Renal cortex interstitium (tissue), 11 donors: Measurements from ENCODE around the gene ROBO1. TPM values are rescaled to one million over a fixed set of nuclear protein-coding genes. Genes with fewer than 3 reads are reported as not detected.

Experiments
- DNase-seq, 11 donors: peaks; one replicate each; pipeline ENCODE4 v3.0.0-alpha.2; 2013; ENCODE audit warnings: low read depth in 9 of 11, low spot score in 4 of 11; ENCODE audit errors: extremely low read depth in 1 of 11
- polyA plus RNA-seq, 3 donors: library from polyadenylated mRNA; unstranded; fragments of 120-200 nt; gene quantifications; one replicate each; pipeline ENCODE4 v1.2.1, GENCODE V29; 2013; ENCODE audit not compliant: insufficient read length in 3 of 3

The ROBO1 gene
- polyA plus RNA-seq, 3 donors, result 106 to 124 (median 118) TPM

- no peak for DNase-seq
Measured at GRCh38 chr3:78927759-78928158, 840.0 kb downstream of the ROBO1 start.

DNA sequence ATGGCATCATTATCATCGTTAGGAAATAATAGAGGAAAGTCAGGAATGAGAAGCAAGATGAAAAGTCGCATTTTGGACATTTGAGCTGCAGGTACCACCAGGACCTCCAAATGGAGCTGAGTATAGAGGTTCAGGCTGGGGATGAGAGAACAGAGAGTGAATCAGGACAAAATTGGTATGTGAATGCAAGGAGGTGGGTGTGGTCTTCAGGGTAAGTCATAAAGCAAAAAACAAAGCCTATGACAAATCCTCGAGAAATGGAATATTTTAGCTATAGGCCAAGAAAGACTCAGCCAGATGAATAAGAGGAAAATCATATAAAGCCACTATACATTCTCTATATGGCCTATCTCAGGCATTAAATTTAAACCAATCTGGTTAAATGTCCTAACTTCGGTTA lies 841.3 kb downstream of the ROBO1 start:
- DNase-seq, result no peak

- no peak for DNase-seq
Measured at GRCh38 chr3:78924711-78925110, 843.1 kb downstream of the ROBO1 start.

- no peak for DNase-seq
Measured at GRCh38 chr3:78919021-78919755, 848.6 kb downstream of the ROBO1 start.

GRCh38 chr3:78918361-78919020 lies 849.3 kb downstream of the ROBO1 start:
- DNase-seq, result no peak

DNA sequence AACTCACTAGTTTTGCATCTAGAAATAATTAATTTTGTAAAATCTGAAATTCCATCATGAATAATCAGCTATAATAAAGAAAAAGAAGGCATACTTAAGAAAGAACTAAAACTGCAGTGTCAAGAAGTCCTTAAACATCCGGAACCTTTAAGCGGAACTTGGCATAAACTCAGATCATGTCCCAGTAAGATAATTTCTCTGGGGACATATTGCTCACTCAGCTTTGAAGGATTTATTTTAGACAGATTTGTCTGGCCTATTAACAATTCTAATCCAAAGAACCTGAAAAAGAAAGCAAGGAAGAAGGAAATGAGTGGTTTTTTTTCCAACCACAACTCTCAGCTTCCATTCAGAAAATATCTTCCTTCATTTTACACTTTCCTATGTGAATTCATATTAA lies 850.3 kb downstream of the ROBO1 start:
- DNase-seq, result no peak

DNA sequence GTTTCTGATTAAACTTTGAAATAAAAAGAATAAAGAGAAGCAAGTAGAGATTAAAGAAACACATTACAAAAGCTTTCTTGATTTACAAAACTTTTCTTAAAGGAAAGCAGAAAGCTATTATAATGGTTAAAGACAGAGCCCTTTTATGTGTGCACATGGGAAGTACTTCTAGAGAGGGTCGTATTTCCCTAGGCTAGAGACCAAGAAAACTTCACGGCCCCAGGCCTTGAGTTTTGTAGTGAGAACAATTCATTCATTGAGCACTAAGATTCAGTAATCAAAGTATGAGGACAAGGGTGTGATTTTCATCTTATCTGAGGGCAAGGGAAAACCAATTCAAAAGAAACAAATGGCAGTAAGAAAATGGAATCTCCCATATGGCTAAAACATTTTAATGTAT lies 854.1 kb downstream of the ROBO1 start:
- no peak for DNase-seq

GRCh38 chr3:78912687-78913086 lies 855.1 kb downstream of the ROBO1 start:
- DNase-seq, result no peak

DNA sequence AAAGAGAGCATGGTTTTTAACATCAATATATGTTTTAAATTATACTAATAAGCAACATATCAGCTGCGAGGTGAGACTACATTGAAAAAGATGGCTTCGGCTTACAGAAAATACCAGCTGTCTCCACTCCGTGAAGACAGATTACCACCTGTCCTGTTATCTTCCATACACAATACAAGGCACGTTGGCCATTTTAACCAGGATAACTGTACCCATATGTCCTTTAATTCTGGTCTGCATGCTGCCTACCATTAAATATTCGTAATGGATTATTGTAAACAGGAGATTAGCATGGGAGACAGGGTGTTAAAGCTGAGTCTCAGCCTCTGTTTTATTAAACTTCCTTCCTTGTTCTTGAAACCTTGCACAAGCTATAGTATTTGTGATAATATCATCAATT lies 855.5 kb downstream of the ROBO1 start:
- no peak for DNase-seq

DNA sequence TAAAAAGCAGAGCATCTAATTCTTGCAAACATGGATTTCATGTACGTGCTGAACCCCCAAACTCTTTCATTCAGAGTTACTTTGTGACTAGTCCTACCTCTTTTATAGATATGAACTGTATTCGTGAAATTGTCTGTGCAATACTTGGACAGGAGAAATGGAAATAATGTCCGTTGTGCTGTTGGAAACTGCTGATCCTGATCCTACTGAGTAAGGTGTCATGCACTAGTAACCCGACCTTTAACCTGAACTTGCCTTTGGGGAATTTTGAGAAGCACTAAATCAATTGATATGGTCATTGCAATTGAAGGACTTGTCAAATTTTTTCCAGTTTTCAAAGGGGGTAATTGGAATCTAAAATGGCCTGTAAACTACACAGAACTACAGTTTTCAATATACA lies 856.4 kb downstream of the ROBO1 start:
- no peak for DNase-seq

DNA sequence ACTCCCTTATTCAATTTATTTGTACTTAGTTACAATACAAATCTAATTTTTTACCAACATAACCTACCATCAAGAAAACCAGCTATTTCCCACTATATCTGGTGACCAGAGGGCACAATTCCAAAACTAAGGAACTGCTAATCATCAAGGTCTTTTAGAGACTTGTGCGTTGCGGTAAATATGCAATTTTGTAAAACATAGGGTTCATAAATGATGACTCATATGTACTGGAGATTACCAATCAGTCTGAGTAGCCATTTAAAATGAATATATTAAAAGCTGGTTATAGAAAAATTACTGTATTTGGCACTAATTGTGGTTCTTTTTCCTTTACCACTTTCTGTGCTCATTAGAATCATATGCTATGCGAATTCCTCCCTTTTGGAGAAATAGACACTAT lies 859.6 kb downstream of the ROBO1 start:
- DNase-seq, result no peak

DNA sequence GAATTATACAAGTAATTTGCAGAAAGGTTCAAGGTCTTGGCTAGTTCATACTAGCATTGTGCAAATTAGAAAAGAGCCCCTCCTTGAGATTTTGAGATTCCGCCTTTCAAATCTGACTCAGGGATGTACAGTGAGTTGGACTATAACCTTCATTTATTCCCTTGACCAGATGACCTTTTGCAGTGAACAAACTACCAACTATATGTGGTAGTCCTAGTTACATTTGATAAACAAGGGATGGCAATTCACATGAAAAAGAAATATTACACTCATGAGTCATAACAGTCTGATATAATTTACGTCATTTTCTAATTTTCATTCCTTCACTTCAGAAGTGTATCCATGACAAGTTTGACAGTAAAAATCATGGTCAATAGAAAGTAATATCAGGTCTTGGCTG lies 860.4 kb downstream of the ROBO1 start:
- DNase-seq, result no peak

- DNase-seq, result no peak
Measured at GRCh38 chr3:78906930-78907329, 860.9 kb downstream of the ROBO1 start.

- no peak for DNase-seq
Measured at GRCh38 chr3:78906245-78906644, 861.6 kb downstream of the ROBO1 start.

DNA sequence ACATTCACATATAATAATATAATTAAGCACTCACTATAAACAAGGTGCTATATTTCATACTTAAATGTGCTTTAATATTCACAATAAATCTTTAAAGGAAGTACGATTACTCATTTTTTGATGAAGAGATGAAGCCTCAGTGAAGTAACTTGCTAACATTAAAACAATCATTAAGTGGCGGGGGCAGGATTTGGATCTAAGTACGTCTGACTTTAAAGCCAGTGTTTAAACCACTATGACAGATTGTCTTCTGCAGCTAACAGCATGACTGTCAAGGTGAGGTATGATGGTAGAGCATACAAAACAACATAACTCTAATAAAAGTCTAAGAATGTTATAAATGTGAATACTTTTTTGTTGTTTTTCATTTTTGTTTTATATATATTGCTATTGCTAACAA lies 862.1 kb downstream of the ROBO1 start:
- no peak for DNase-seq

- no peak for DNase-seq
Measured at GRCh38 chr3:78901544-78901943, 866.3 kb downstream of the ROBO1 start.

- no peak for DNase-seq
Measured at GRCh38 chr3:78900880-78901279, 866.9 kb downstream of the ROBO1 start.

DNA sequence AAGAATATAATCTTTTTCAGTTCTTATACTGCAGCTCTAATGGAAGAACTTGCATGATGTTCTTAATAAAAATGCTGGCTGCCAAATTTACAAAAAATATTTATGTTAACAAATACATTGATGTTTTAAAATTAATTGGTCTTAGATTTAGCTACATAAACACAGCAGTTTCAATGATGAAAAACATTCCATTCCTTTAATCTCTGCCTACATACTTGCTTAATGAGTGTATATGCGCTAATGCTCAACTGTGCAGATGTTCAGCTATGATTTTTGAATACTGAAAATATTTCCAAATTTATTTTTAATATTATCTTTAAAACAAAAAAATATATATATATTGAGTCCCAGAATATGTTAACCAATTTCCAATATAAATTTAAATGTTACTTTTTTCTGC lies 867.4 kb downstream of the ROBO1 start:
- DNase-seq, result no peak

- DNase-seq, result no peak
Measured at GRCh38 chr3:78895528-78895927, 872.3 kb downstream of the ROBO1 start.

DNA sequence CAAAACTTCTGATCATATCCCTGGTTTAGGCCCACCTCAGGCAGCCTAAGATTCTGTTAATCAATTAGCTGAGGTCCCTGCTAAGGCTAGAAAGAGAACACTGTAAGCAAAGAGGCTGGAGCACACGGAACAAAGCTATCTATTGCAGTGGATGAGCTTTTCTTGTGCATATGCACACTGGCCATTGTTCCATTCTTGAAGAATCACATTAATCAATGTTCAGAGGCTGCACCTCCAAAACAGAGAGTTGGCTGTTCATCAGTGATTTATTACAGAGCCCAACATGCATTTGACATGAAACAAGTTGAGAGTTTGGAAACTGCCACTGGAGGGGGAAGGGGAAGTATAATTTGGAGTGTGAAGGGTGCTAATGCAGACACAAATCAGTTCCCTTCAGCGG lies 873.0 kb downstream of the ROBO1 start:
- no peak for DNase-seq

- DNase-seq, result no peak
Measured at GRCh38 chr3:78893161-78893560, 874.6 kb downstream of the ROBO1 start.
